K562 (cell line): ENCODE data around the gene TASP1. TPM values are rescaled to one million over a fixed set of nuclear protein-coding genes. Genes with fewer than 3 reads are reported as not detected.
A peak's percentile ranks its signal among the peaks of the same experiment; 100 is the strongest.
"Not testable (repeated sequence)": the region's sequence is repeated elsewhere in the genome, so short reads cannot be mapped to it uniquely, and the experiment has no call there.

Source experiments
- ATAC-seq: fragments of 200-7000 bp; cut with Tn5 transposase; 3 replicates; pipeline ENCODE4 v1.9.1; 2020; ENCODE audit warnings: moderate library complexity
- BruUV-seq: library from RNA; stranded (reverse); fragments of 400-500 nt; replicated peaks from 2 replicates; lab custom pipeline; 2021; lab: Mats Ljungman, UMichigan
- CTCF ChIA-PET: fragments of 300-600 bp; formaldehyde crosslinking; extraction: SDS; loops from one replicate; lab custom pipeline; 2021; ENCODE audit warnings: low intra/inter-chr PET ratio; lab: Yijun Ruan, JAX
- POLR2A ChIA-PET: fragments of 300-600, 350-650 bp; sonication (Branson Sonifier 250); formaldehyde crosslinking; extraction: SDS; loops from one replicate; lab custom pipeline; 2021; ENCODE audit warnings: antibody characterized with exemption, inconsistent platforms; lab: Yijun Ruan, JAX
- DNase-seq, 4 experiments: peaks; one replicate each; pipeline versions ENCODE4 v3.0.0 to v3.0.0-alpha.2; 2011 to 2018; ENCODE audit warnings: low spot score in 3 of 4, mixed read lengths in 3 of 4; ENCODE audit errors: extremely low read depth in 1 of 4
- FAIRE-seq: peaks from 2 replicates; lab custom pipeline; 2011; peaks lifted over from hg19 to GRCh38; lab: Jason Lieb, UNC
- H2AFZ ChIP-seq: 2 replicates; pipeline ENCODE4 v1.6.0; 2011; ENCODE audit warnings: low read depth, low read length, control low read depth, inconsistent platforms
- H3K27ac ChIP-seq: fragments of 200-600 bp; 3 replicates; pipeline ENCODE4 v1.8.0; 2011; ENCODE audit warnings: low read depth, mild to moderate bottlenecking, control low read depth, inconsistent platforms, low read length, moderate library complexity, mixed read lengths; ENCODE audit errors: extremely low read depth
- H3K27me3 ChIP-seq, 2 experiments: fragments of 300-600 bp in 1 of 2; 2 replicates in 1 of 2; 3 replicates in 1 of 2; pipeline versions ENCODE4 v1.6.0 to v1.8.0; 2011; ENCODE audit warnings: inconsistent platforms in 2 of 2, low read length in 2 of 2, mild to moderate bottlenecking in 1 of 2, mixed read lengths in 1 of 2, moderate library complexity in 1 of 2; ENCODE audit not compliant: control insufficient read depth in 2 of 2, insufficient read depth in 2 of 2
- H3K36me3 ChIP-seq: fragments of 300-600 bp; 3 replicates; pipeline ENCODE4 v1.8.0; 2011; ENCODE audit warnings: mild to moderate bottlenecking, low read length, inconsistent platforms; ENCODE audit not compliant: control insufficient read depth, insufficient read depth
- H3K4me1 ChIP-seq, 2 experiments: fragments of 200-600 bp in 1 of 2; replicated peaks in 1 of 2; 2 replicates in 1 of 2; 3 replicates in 1 of 2; pipeline versions ENCODE4 v1.5.1 to v1.8.0; 2011; ENCODE audit warnings: inconsistent platforms in 2 of 2, low read length in 2 of 2, mild to moderate bottlenecking in 1 of 2, mixed read lengths in 1 of 2, moderate library complexity in 1 of 2; ENCODE audit not compliant: control insufficient read depth in 2 of 2, insufficient read depth in 2 of 2
- H3K4me2 ChIP-seq: 2 replicates; pipeline ENCODE4 v1.6.1; 2011; ENCODE audit warnings: low read length, control low read depth, inconsistent platforms, mixed read lengths; ENCODE audit not compliant: insufficient read depth
- H3K4me3 ChIP-seq: fragments of 200-600 bp; sonication (generic), shearing (Covaris generic); 2 replicates; pipeline ENCODE4 v1.5.1; 2016; ENCODE audit warnings: control low read depth, inconsistent platforms
- H3K79me2 ChIP-seq: fragments of 200-600 bp; 3 replicates; pipeline ENCODE4 v1.8.0; 2011; ENCODE audit warnings: low read length, inconsistent platforms; ENCODE audit not compliant: control insufficient read depth, insufficient read depth
- H3K9ac ChIP-seq, 2 experiments: 2 replicates each; pipeline versions ENCODE4 v1.6.0 to v1.6.1; 2011; ENCODE audit warnings: low read depth in 2 of 2, low read length in 2 of 2, control low read depth in 1 of 2, inconsistent platforms in 1 of 2, mild to moderate bottlenecking in 1 of 2, mixed read lengths in 1 of 2; ENCODE audit not compliant: insufficient read depth in 1 of 2
- H3K9me1 ChIP-seq: one replicate; pipeline ENCODE4 v1.6.0; 2011; ENCODE audit warnings: inconsistent platforms, mild to moderate bottlenecking, low read length, moderate library complexity; ENCODE audit not compliant: control insufficient read depth, insufficient read depth
- H3K9me3 ChIP-seq: replicated peaks from 2 replicates; pipeline ENCODE4 v1.5.1; 2011; ENCODE audit warnings: low read depth, low read length, inconsistent platforms; ENCODE audit not compliant: control insufficient read depth, insufficient read depth
- H4K20me1 ChIP-seq: replicated peaks from 2 replicates; pipeline ENCODE4 v1.6.1; 2011; ENCODE audit warnings: low read length, inconsistent platforms, mixed read lengths; ENCODE audit not compliant: control insufficient read depth, insufficient read depth
- ARID1B ChIP-seq: fragments of 450-650 bp; IDR thresholded peaks from 2 replicates; pipeline ENCODE4 v1.6.1; 2016; ENCODE audit warnings: antibody characterized with exemption, mild to moderate bottlenecking, inconsistent platforms
- CBFA2T2 ChIP-seq: fragments of 450-650 bp; conservative IDR thresholded peaks from 2 replicates; pipeline ENCODE4 v1.6.1; 2017; ENCODE audit warnings: mild to moderate bottlenecking
- CBFA2T3 ChIP-seq: fragments of 450-650 bp; IDR thresholded peaks from 2 replicates; pipeline ENCODE4 v1.6.1; 2017
- NCOR1 ChIP-seq: fragments of 450-650 bp; IDR thresholded peaks from 2 replicates; pipeline ENCODE4 v1.6.1; 2016; ENCODE audit warnings: mild to moderate bottlenecking, moderate library complexity
- TAL1 ChIP-seq: fragments of 450-650 bp; IDR thresholded peaks from 2 replicates; pipeline ENCODE4 v1.6.1; 2016; ENCODE audit warnings: mild to moderate bottlenecking
- TCF3 ChIP-seq: sonication (generic); formaldehyde crosslinking; IDR thresholded peaks from 2 replicates; pipeline ENCODE4 v1.4.0; 2020; ENCODE audit warnings: mild to moderate bottlenecking, missing genetic modification reagents
- TRIM24 ChIP-seq, 2 experiments: fragments of 450-650 bp; IDR thresholded peaks; 2 replicates each; pipeline ENCODE4 v1.6.1; 2016
- WGBS: fragments of 100-300 bp; shearing (Covaris generic); methylation state at CpG from one replicate; pipeline ENCODE4 v1.1.6; 2016; ENCODE audit warnings: low coverage, mixed read lengths; ENCODE audit not compliant: insufficient coverage; ENCODE audit errors: missing lambda C conversion rate; 5-methylcytosine and 5-hydroxymethylcytosine counted together
- in situ Hi-C: fragments of 300-500 bp; cut with MboI; formaldehyde crosslinking; loops from 4 replicates; pipeline ENCODE4 v1.15.0; 2018; ENCODE audit warnings: inconsistent platforms, mixed read lengths
- intact Hi-C: fragments of 100-400 bp; cut with micrococcal nuclease; formaldehyde crosslinking; loops from 2 replicates; pipeline ENCODE4 v1.14.2; 2022
- polyA plus RNA-seq, 8 experiments: library from polyadenylated mRNA; depleted of rRNA in 4 of 8; stranded (reverse) in 5 of 8; unstranded in 3 of 8; fragments of >200 nt; fragmentation: Nextera tagmentation in 2 of 8; fragmentation: Illumina TruSeq in 1 of 8; extraction: Ambion mirVana in 2 of 8; extraction: Trizol in 1 of 8; gene quantifications; 2 replicates each; pipeline versions ENCODE4 v1.2.1 to v1.2.3, GENCODE V29; 2011 to 2014; ENCODE audit warnings: inconsistent platforms in 1 of 8, missing spikeins in 1 of 8
- total RNA-seq, 7 experiments: library from RNA; depleted of rRNA in 6 of 7; stranded (reverse); fragments of >200 nt in 6 of 7; fragmentation: Illumina TruSeq in 2 of 7; extraction: Trizol in 2 of 7; gene quantifications; 2 replicates each; pipeline versions ENCODE4 v1.2.1 to v1.2.3, GENCODE V29; 2011 to 2021; ENCODE audit warnings: low replicate concordance in 1 of 7

TASP1 gene
- total and polyA plus RNA-seq, 9 of the 15 experiments (the other 6 are each of a cell fraction or from before 2014, with no cell fraction given): 3.7 to 10.6 (median 6.4) TPM

GRCh38 chr20:13358936-13359335 is 279.8 kb downstream of the TASP1 start:
- DNase-seq, H2AFZ ChIP-seq, H3K79me2 ChIP-seq, FAIRE-seq, intact Hi-C loops, ATAC-seq, H3K4me1 ChIP-seq, H3K4me3 ChIP-seq, H3K27me3 ChIP-seq, H4K20me1 ChIP-seq, H3K9me1 ChIP-seq, H3K27ac ChIP-seq, POLR2A ChIA-PET, H3K36me3 ChIP-seq, H3K4me2 ChIP-seq, H3K9ac ChIP-seq, CTCF ChIA-PET, in situ Hi-C loops, H3K9me3 ChIP-seq, BruUV-seq: not testable (repeated sequence)
- peak; percentile 67; the same call in 1 of the 2 replicates for TF ChIP-seq ARID1B
- TF ChIP-seq TRIM24 (IDR thresholded peaks at IDR 0.05): 0 out of 4 replicates have a peak, but pooled peaks have one; percentile 12 to 37
- peak; percentile 67 for TF ChIP-seq TAL1
- peak; percentile 70 for TF ChIP-seq TCF3 (CRISPR knock-in tag)
- peak; percentile 49 for TF ChIP-seq CBFA2T2
- peak; percentile 21; the same call in 1 of the 2 replicates for TF ChIP-seq NCOR1
- peak; percentile 68 for TF ChIP-seq CBFA2T3
- WGBS: 0% methylated on average over 4 of the region's 12 CpGs

GRCh38 chr20:13357782-13358181 is 280.9 kb downstream of the TASP1 start:
- H3K9me3 ChIP-seq, H3K27ac ChIP-seq, H3K9ac ChIP-seq, BruUV-seq, H3K4me2 ChIP-seq, H3K4me1 ChIP-seq, POLR2A ChIA-PET, H3K79me2 ChIP-seq, intact Hi-C loops, H3K36me3 ChIP-seq, DNase-seq, H3K27me3 ChIP-seq, H3K4me3 ChIP-seq, H3K9me1 ChIP-seq, in situ Hi-C loops, ATAC-seq, H2AFZ ChIP-seq, CTCF ChIA-PET, FAIRE-seq, H4K20me1 ChIP-seq: not testable (repeated sequence)
- WGBS: 16% methylated on average over 4 of the region's 6 CpGs
